GM13976 (cell line): ENCODE results near the gene UTP25.
A peak's percentile ranks its signal among the peaks of the same experiment; 100 is the strongest.
"Not testable (repeated sequence)": the region's sequence is repeated elsewhere in the genome, so short reads cannot be mapped to it uniquely, and the experiment has no call there.

Experiments used
- DNase-seq: peaks from one replicate; pipeline ENCODE4 v3.0.0; 2012; ENCODE audit warnings: low spot score
- in situ Hi-C: fragments of 300-500 bp; cut with MboI; formaldehyde crosslinking; loops from one replicate; pipeline ENCODE4 v1.12.0; 2022; ENCODE audit warnings: low sequenced_read_pairs, mixed read lengths, inconsistent platforms; ENCODE audit not compliant: unreplicated experiment
- TF ChIP-seq, protein P1 (sequence below): IDR thresholded peaks from 2 replicates; pipeline ENCODE4 v1.5.1; 2012; ENCODE audit warnings: borderline replicate concordance, mild to moderate bottlenecking; ENCODE audit not compliant: insufficient read depth; ENCODE audit errors: extremely low read depth, missing control alignments, control extremely low read depth

UTP25 gene

DNA sequence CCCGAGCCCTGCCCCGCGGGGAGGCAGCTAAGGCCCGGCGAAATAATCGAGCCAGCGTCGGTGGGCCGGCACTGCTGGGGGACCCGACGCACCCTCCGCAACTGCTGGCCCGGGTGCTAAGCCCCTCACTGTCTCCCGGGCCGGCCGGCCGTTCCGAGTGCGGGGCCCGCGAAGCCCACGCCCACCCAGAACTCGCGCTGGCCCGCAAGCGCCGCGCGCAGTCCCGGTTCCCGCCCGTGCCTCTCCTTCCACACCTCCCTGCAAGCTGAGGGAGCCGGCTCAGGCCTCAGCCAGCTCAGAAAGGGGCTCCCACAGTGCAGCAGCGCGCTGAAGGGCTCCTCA is 61.3 kb downstream of the UTP25 start:
- in situ Hi-C loops = no loop called here
- TF ChIP-seq, protein P1, sequence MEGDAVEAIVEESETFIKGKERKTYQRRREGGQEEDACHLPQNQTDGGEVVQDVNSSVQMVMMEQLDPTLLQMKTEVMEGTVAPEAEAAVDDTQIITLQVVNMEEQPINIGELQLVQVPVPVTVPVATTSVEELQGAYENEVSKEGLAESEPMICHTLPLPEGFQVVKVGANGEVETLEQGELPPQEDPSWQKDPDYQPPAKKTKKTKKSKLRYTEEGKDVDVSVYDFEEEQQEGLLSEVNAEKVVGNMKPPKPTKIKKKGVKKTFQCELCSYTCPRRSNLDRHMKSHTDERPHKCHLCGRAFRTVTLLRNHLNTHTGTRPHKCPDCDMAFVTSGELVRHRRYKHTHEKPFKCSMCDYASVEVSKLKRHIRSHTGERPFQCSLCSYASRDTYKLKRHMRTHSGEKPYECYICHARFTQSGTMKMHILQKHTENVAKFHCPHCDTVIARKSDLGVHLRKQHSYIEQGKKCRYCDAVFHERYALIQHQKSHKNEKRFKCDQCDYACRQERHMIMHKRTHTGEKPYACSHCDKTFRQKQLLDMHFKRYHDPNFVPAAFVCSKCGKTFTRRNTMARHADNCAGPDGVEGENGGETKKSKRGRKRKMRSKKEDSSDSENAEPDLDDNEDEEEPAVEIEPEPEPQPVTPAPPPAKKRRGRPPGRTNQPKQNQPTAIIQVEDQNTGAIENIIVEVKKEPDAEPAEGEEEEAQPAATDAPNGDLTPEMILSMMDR = no peak

DNA sequence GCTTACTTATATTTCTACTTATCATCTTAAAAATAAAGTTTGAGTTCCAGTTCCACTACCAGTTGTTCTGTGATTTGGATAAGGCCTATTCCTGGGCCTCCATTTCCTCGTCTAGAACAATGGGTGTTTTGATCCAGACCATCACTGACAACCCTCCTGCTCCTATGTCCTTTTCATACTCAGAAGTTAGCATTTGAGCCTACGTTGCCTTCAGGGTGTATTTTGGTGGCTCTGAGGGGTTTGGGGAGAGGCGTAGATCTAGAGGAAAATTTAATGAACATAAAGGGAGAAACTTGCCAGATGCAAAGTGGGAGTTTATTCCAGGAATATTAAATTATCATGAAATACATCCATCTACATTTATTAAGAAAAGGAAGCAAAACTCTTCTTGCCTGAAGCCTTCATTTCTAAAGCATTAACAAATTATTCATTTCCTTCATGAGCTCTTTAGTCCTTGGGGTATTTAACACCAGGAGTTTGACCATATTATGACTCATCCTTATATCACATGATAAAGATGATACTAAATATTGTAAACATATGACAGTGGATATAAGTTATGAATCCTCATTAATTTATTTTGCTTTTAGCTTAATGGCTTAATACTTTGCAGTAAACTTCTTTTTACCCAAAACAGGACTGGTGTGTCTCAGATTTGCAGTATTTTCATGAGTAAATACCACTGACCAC is 63.0 kb downstream of the UTP25 start:
- TF ChIP-seq, protein P1 = no peak
- DNase-seq = no peak
- in situ Hi-C loops = no loop called here

More for the DNA sequence above, 61.3 kb downstream of the UTP25 start:
- no peak for DNase-seq

DNA sequence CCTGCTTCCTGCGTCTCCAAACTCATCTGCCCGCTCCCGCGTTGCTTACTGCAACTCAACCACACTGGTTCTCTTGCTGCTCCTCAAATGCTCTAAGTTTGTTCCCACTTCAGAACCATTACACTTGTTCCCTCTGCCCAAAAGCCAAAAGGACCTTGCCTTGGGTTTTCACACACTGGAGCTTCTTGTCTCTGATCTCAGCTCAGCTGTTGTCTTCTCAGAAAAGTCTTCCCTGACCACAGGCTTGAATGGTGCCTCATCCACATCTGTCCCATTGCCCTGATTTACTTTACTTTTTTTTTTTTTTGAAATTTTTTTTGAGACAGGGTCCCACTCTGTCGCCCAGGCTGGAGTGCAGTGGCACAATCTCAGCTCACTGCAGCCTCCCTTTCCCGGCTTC is 66.0 kb downstream of the UTP25 start:
- TF ChIP-seq, protein P1 = no peak
- in situ Hi-C loops = no loop called here
- DNase-seq = no peak

DNA sequence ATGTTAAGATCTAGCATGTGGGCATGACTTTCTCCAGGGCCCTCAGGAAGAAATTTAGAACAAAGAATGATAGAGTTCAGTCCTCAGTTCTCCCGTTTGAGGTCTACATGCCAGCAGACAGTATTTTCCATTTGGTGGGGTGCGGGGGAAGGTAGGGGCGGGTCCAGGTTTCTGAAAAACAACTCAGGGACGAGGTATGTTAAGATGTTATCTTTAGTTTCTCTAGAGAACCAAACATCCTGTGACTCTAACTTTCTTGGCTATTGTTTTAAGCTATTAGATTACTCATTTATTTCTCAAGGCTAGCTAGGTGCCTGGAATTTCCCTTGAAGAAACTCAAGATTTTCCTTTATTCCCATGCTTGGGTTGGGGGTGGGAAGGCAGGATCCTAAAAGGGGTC is 67.9 kb downstream of the UTP25 start:
- no peak for DNase-seq
- TF ChIP-seq, protein P1 = no peak
- in situ Hi-C loops = no loop called here

DNA sequence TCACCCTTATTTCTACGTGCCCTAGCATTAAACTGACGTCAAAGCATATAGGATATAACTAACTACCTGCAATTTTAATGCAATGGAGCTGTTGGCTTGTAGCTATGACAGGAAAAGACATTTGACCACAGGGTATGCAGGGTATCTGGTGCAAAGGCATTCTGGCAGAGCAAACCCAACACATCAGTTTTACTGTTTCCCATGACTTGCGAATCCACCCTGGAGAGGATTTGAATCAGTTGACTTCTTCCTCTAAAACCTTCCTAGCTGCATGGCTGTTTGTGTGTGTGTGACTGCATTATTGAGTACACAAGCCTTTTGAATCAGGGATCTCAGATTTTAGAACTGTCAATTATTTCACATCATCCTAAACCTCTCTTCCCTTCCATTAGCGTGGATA is 68.6 kb downstream of the UTP25 start:
- DNase-seq = peak; percentile 3
- TF ChIP-seq, protein P1 = no peak
- in situ Hi-C loops = no loop called here

DNA sequence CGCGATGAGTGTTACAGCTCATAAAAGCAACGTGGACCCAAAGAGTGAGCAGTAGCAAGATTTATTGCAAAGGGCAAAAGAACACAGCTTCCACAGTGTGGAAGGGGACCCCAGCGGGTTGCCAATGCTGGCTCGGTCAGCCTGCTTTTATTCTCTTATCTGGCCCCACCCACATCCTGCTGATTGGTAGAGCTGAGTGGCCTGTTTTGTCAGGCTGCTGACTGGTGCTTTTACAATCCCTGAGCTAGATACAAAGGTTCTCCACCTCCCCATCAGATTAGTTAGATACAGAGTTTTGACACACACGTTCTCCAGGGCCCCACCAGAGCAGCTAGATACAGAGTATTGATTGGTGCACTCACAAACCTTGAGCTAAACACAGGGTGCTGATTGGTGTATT is 70.5 kb downstream of the UTP25 start:
- DNase-seq, in situ Hi-C loops: not testable (repeated sequence)

DNA sequence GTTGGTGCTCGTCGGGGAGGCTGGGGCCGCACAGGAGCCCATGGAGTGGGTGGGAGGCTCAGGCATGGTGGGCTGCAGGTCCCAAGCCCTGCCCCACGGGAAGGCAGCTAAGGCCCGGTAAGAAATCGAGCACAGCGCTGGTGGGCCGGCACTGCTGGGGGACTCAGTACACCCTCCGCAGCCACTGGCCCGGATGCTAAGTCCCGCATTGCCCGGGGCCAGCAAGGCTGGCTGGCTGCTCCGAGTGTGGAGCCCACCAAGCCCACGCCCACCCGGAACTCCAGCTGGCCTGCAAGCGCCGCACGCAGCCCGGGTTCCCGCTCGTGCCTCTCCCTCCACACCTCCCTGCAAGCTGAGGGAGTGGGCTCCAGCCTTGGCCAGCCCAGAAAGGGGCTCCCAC is 71.1 kb downstream of the UTP25 start:
- in situ Hi-C loops, DNase-seq: not testable (repeated sequence)

DNA sequence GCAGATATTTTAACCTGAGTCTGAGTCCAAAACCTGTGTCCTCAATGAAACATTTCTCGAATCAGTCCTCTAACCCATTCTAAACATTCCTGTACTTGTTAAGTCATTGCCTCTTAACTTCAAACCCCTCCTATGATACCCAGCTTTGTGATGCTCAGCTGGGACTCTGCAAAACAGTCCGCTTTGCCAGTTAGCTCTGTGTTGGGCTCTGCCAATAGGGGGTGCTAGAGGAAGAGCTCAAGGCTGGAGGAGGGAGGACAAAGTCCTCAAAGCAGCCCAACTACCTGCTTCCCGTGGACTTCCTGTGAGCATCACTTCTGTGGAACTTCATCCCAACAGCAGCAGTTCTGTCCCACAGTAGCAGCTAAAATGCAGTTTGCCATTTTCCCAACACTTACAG is 72.2 kb downstream of the UTP25 start:
- in situ Hi-C loops = no loop called here
- peak; percentile 39 for DNase-seq

More for the DNA sequence above, 72.2 kb downstream of the UTP25 start:
- TF ChIP-seq, protein P1 = peak; percentile 45
